Mesothelial cell of epicardium (in vitro differentiated cells): ENCODE measurements around the gene UNC13C. TPM values are rescaled to one million over a fixed set of nuclear protein-coding genes. Genes with fewer than 3 reads are reported as not detected.

Source experiments
- DNase-seq, 2 experiments: peaks; one replicate each; pipeline ENCODE4 v3.0.0; 2021; ENCODE audit warnings: low spot score in 2 of 2; ENCODE audit not compliant: unreplicated experiment in 2 of 2
- H3K27ac Mint-ChIP-seq: 2 replicates; pipeline ENCODE4 v1.8.0; 2021; ENCODE audit warnings: mixed read lengths
- H3K27me3 Mint-ChIP-seq: 2 replicates; pipeline ENCODE4 v1.8.0; 2021; ENCODE audit warnings: low read depth, mixed read lengths
- H3K36me3 Mint-ChIP-seq: 2 replicates; pipeline ENCODE4 v1.8.0; 2021; ENCODE audit warnings: mixed read lengths
- H3K4me1 Mint-ChIP-seq: 2 replicates; pipeline ENCODE4 v1.8.0; 2021; ENCODE audit warnings: mixed read lengths
- H3K4me3 Mint-ChIP-seq: 2 replicates; pipeline ENCODE4 v1.8.0; 2021; ENCODE audit warnings: mild to moderate bottlenecking, moderate library complexity, mixed read lengths
- H3K9me3 Mint-ChIP-seq: 2 replicates; pipeline ENCODE4 v1.8.0; 2021; ENCODE audit warnings: mixed read lengths
- CTCF ChIP-seq: fragments of 200-600 bp; sonication (generic); IDR thresholded peaks from one replicate; pipeline ENCODE4 v1.5.0; 2021; ENCODE audit warnings: antibody characterized with exemption; ENCODE audit not compliant: unreplicated experiment
- total RNA-seq: library from RNA; stranded (reverse); gene quantifications from 3 replicates; pipeline ENCODE4 v1.2.1, GENCODE V29; 2021

The UNC13C gene
- total RNA-seq, 1 donor from 2014 or later, result 2.7 TPM

DNA sequence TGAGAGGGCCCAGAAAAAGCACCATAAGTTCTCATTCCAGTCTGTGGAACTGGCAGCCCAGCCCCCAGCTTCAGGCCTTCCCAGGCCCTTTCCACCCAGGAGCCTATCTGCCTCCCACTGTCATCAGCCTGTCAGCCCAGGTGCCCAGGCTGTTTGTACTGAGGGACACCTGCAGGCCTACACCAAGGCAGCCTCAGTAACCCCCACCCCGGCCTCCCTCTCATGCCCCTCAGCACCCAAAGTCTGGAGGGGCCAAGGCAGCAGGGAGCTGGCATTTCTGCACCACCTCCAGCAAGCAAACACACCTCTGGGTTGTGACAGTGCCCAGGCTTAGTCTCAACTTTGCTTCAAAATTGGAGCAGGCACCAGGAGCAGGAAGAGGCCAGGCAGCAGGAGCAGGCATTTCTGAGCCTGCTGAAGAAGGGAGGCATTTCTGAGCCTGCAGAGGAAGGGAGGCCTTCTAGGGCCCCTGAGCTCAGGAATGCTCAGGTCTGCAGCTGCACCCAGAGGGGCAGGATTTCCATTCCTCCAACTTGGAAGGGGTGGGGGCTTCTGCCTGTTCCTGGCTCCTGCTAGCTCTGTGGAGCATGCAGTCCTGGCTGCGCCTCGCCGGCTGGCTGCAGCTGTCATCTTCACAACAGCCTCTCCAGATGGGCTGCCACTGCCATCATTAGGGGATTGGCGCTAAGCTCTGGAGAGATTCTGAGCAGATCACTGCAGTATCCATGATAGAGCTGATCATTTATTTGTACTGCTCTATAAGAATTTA is 396.1 kb downstream of the UNC13C start:
- Mint-ChIP-seq H3K36me3 (no peaks in the 10 kb centered on the region), H3K27ac (no peak overlapping the region), H3K4me3 (no peak overlapping the region), H3K27me3 (no peaks in the 10 kb centered on the region), H3K9me3 (no peaks in the 10 kb centered on the region), H3K4me1 (no peaks in the 10 kb centered on the region)
- TF ChIP-seq CTCF, result no peak
- no peak for DNase-seq

DNA sequence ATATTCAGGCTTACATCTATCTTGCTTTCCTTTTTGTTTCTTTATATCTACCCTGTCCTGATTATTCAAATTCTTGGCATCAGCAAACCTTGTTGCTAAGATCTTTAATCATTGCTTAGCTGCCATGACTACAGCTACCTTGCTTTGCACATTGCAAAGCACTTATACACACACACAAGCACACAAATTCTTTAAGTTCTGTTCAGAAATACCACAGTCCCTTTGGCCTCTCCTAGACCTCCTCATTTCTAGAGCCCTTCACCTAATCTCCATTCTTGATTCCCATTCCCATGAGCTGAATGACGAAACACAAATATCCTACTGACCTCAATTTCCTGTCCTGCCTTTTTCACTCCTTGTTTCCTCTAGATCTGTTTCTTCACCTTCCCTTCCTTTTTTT is 409.6 kb downstream of the UNC13C start:
- no peaks in the 10 kb centered on the region for H3K4me1 Mint-ChIP-seq
- no peak overlapping the region for H3K27ac Mint-ChIP-seq
- H3K4me3 Mint-ChIP-seq, result no peak overlapping the region

DNA sequence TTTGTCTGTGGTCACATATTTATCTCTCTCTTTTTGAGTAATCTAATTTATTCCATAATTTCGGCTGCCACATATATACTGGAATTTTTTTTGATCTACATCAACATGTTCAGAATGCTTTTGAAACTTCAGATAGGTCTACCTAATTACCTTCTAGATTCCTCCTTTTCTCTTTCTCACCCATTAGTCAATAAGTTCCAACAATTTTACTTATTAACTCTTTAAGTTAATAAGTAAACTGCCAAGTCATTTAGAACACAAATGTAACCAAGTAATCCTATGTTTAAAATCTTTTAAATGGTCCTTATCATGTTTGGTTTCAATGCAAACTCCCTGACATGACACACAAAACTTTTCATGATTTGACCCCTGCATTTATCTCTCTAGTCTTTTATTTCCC is 410.5 kb downstream of the UNC13C start:
- Mint-ChIP-seq H3K27me3 (no peaks in the 10 kb centered on the region), H3K4me1 (no peaks in the 10 kb centered on the region), H3K9me3 (peaks cover 8% of the 10 kb centered on the region), H3K4me3 (no peak overlapping the region), H3K36me3 (no peaks in the 10 kb centered on the region), H3K27ac (no peak overlapping the region)
- no peak for TF ChIP-seq CTCF
- DNase-seq, result no peak

More for the DNA sequence above, 409.6 kb downstream of the UNC13C start:
- peaks cover 16% of the 10 kb centered on the region for H3K9me3 Mint-ChIP-seq
- no peak for DNase-seq
- no peaks in the 10 kb centered on the region for H3K27me3 Mint-ChIP-seq
- no peak for TF ChIP-seq CTCF
- H3K36me3 Mint-ChIP-seq, result no peaks in the 10 kb centered on the region

DNA sequence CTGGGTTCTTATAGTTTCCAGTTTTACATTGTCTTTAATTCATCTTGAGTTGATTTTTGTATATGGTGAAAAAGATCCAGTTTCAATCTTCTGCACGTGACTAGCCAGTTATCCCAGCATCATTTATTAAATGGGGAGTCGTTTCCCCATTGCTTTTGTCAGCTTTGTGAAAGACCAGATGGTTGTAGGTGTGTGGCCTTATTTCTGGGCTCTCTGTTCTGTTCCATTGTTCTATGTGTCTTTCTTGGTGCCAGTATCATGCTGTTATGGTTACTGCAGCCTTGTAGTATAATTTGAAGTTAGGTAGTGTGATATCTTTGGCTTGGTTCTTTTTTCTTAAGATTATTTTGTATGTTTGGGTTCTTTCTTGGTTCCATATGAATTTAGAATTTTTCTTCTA is 432.2 kb downstream of the UNC13C start:
- H3K4me1 Mint-ChIP-seq, result no peaks in the 10 kb centered on the region
- no peak for TF ChIP-seq CTCF
- H3K4me3 Mint-ChIP-seq, result no peak overlapping the region
- no peak overlapping the region for H3K27ac Mint-ChIP-seq
- DNase-seq, result no peak
- H3K9me3 Mint-ChIP-seq, result no peaks in the 10 kb centered on the region
- H3K27me3 Mint-ChIP-seq, result no peaks in the 10 kb centered on the region
- H3K36me3 Mint-ChIP-seq, result no peaks in the 10 kb centered on the region

DNA sequence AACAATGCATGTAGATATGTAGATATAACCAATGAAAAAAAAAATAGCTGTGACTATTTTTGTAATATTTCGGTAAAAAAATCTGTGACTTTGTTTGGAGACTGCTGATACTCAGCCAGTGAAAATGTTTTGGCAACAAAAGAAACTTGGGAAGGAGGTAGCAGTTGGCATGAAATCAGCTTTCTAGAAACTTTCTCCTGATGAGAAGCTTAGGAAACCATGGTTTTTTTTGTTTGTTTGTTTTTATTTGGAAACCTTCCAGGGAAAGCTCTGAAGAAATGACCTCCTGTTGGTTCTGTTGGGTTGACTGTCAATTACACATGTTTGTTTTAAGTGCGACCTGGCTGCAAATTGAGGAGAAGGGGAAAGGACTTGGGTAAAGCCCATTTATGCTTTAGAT is 445.9 kb downstream of the UNC13C start:
- no peaks in the 10 kb centered on the region for H3K27me3 Mint-ChIP-seq
- no peak overlapping the region for H3K27ac Mint-ChIP-seq
- TF ChIP-seq CTCF, result no peak
- no peak for DNase-seq
- no peak overlapping the region for H3K4me3 Mint-ChIP-seq
- no peaks in the 10 kb centered on the region for H3K36me3 Mint-ChIP-seq
- peaks cover 7% of the 10 kb centered on the region for H3K9me3 Mint-ChIP-seq
- no peaks in the 10 kb centered on the region for H3K4me1 Mint-ChIP-seq
